ENCODE results near the gene SCAF1. TPM values are rescaled to one million over a fixed set of nuclear protein-coding genes. Genes with fewer than 3 reads are reported as not detected.

Gene SCAF1
- total RNA-seq, 1 donor from 2014 or later, result 51.0 TPM

GRCh38 chr19:49654581-49654980, 12.6 kb downstream of the SCAF1 start:
- no peak for DNase-seq (ENCODE audit: low read depth)
- TF ChIP-seq CTCF (conservative IDR thresholded peaks at IDR 0.05; ENCODE audit: low read depth, low read length), result no peak
- no peak overlapping the region for H3K4me3 ChIP-seq (ENCODE audit: low read depth, low read length)

- TF ChIP-seq CTCF (conservative IDR thresholded peaks at IDR 0.05; ENCODE audit: low read depth, low read length), result no peak
- H3K4me3 ChIP-seq (ENCODE audit: low read depth, low read length), result no peak overlapping the region
- DNase-seq (ENCODE audit: low read depth), result no peak
Observed at GRCh38 chr19:49655570-49656455, 13.8 kb downstream of the SCAF1 start.

- H3K4me3 ChIP-seq (ENCODE audit: low read depth, low read length), result no peak overlapping the region
- no peak for DNase-seq (ENCODE audit: low read depth)
- TF ChIP-seq CTCF (conservative IDR thresholded peaks at IDR 0.05; ENCODE audit: low read depth, low read length), result no peak
Observed at GRCh38 chr19:49656456-49657109, 14.6 kb downstream of the SCAF1 start.

- TF ChIP-seq CTCF (conservative IDR thresholded peaks at IDR 0.05; ENCODE audit: low read depth, low read length), result no peak
- no peak for DNase-seq (ENCODE audit: low read depth)
- no peak overlapping the region for H3K4me3 ChIP-seq (ENCODE audit: low read depth, low read length)
Observed at GRCh38 chr19:49657493-49658138, 15.6 kb downstream of the SCAF1 start.

- no peak overlapping the region for H3K4me3 ChIP-seq (ENCODE audit: low read depth, low read length)
- no peak for DNase-seq (ENCODE audit: low read depth)
- TF ChIP-seq CTCF (conservative IDR thresholded peaks at IDR 0.05; ENCODE audit: low read depth, low read length), result no peak
Observed at GRCh38 chr19:49658139-49658517, 16.1 kb downstream of the SCAF1 start.

GRCh38 chr19:49658566-49659442, 16.8 kb downstream of the SCAF1 start:
- no peak for TF ChIP-seq CTCF (conservative IDR thresholded peaks at IDR 0.05; ENCODE audit: low read depth, low read length)
- no peak overlapping the region for H3K4me3 ChIP-seq (ENCODE audit: low read depth, low read length)
- no peak for DNase-seq (ENCODE audit: low read depth)
